ENCODE data around the gene HMGB3.

DNA sequence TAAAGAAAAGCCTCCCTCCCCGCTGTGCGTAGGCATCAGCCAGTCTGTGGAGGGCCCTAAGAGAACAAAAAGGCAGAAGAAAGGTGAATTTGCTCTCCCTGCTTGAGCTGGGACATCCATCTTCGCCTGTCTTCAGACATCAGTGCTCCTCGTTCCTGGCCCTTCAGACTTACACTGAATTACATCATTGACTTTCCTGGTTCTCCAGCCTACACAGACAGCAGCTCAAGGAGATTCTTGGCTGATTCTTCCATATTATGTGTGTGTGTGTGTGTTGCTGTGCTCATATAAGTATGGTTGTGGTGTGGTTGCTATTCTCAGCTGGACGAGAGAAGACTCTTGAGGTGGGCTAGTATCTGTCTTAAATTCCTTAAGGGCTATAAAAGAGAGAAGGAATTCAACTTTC, 49.2 kb upstream of the HMGB3 start:
- no peak for TF ChIP-seq POLR2AphosphoS5 (IDR thresholded peaks at IDR 0.05; ENCODE audit: low read depth, low read length)
- TF ChIP-seq POLR2A (IDR thresholded peaks at IDR 0.05; ENCODE audit: low read depth, low read length), result no peak
